Gastroesophageal sphincter (tissue), 3 donors: ENCODE measurements around the gene RIMBP2.

ENCODE experiments used
- POLR2AphosphoS5 ChIP-seq: sonication (generic); formaldehyde crosslinking; IDR thresholded peaks from one replicate; pipeline ENCODE4 v1.6.1; 2017; ENCODE audit warnings: antibody characterized with exemption
- TF ChIP-seq, protein P1 (sequence below), 4 experiments: fragments of 200-600 bp in 2 of 4; fragments of 450-650 bp in 2 of 4; sonication (generic) in 1 of 4; IDR thresholded peaks; one replicate each; pipeline ENCODE4 v1.5.1; 2017 to 2019; ENCODE audit warnings: antibody characterized with exemption in 4 of 4, mild to moderate bottlenecking in 2 of 4, moderate library complexity in 2 of 4

DNA sequence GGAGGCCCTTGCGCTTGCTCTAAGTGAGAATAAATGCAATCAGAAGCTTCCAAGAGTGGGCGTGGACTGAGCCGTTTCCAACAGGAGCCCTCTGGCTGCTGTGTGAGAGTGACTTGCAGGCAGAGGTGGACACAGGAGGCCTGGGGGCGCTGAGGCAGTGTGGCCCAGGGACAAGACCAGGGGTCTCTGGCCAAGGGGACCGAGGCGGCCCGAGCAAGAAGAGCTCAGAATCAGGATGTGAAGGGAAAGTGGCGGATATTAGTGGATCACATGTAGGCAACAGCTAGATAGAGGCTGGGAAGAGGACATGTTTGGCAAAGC, 8.6 kb downstream of the RIMBP2 start:
- TF ChIP-seq, protein P1, sequence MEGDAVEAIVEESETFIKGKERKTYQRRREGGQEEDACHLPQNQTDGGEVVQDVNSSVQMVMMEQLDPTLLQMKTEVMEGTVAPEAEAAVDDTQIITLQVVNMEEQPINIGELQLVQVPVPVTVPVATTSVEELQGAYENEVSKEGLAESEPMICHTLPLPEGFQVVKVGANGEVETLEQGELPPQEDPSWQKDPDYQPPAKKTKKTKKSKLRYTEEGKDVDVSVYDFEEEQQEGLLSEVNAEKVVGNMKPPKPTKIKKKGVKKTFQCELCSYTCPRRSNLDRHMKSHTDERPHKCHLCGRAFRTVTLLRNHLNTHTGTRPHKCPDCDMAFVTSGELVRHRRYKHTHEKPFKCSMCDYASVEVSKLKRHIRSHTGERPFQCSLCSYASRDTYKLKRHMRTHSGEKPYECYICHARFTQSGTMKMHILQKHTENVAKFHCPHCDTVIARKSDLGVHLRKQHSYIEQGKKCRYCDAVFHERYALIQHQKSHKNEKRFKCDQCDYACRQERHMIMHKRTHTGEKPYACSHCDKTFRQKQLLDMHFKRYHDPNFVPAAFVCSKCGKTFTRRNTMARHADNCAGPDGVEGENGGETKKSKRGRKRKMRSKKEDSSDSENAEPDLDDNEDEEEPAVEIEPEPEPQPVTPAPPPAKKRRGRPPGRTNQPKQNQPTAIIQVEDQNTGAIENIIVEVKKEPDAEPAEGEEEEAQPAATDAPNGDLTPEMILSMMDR (IDR thresholded peaks at IDR 0.05): no peak
- TF ChIP-seq POLR2AphosphoS5: no peak
